Stimulated activated effector memory CD8-positive, alpha-beta T cell treated with anti-CD3 and anti-CD28 coated beads, Interleukin-12 subunit alpha, Interleukin-12 subunit beta, amount 100 ng/mL, for 72 hours (primary cell): Measurements from ENCODE around the gene FOXRED1.
"Not testable (repeated sequence)": the region's sequence is repeated elsewhere in the genome, so short reads cannot be mapped to it uniquely, and the experiment has no call there.

Experiments used
- ATAC-seq: fragments of 150-1000 bp; cut with Tn5 transposase; 2 replicates; pipeline ENCODE4 v1.10.0; 2021
- DNase-seq, 2 donors: peaks; one replicate each; pipeline ENCODE4 v3.0.0; 2021 to 2022; ENCODE audit warnings: low spot score in 2 of 2
- H3K27ac Mint-ChIP-seq: one replicate; pipeline ENCODE4 v1.8.0; 2022; ENCODE audit warnings: mild to moderate bottlenecking, mixed read lengths
- H3K36me3 Mint-ChIP-seq: one replicate; pipeline ENCODE4 v1.8.0; 2022; ENCODE audit warnings: mild to moderate bottlenecking, mixed read lengths
- H3K4me1 Mint-ChIP-seq: one replicate; pipeline ENCODE4 v1.8.0; 2022; ENCODE audit warnings: mixed read lengths
- H3K4me3 Mint-ChIP-seq: one replicate; pipeline ENCODE4 v1.8.0; 2022; ENCODE audit warnings: mild to moderate bottlenecking, mixed read lengths
- H3K9me3 Mint-ChIP-seq: one replicate; pipeline ENCODE4 v1.8.0; 2022; ENCODE audit warnings: mixed read lengths

The FOXRED1 gene

DNA sequence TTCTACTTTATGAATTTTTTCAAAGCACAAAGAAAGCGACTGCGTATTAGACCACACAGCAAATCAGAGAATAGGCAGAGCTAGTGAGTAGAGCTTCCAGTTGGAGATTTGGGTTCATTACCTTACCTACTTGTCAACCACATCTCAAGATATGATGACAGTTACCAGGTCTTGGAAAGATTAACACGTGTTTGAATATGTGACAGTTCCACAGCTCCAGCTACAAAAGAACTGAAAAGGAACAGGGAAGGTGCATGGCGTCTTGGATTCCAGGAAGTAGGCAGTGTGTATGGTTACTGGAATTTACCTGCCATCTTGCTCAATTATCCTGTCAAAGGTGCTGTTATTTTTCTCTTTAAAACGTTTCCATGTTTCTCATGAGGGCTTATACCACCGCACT, 19.3 kb downstream of the FOXRED1 start:
- no peak overlapping the region for H3K4me3 Mint-ChIP-seq
- peaks cover 51% of the 10 kb centered on the region for H3K36me3 Mint-ChIP-seq
- DNase-seq (no peak), ATAC-seq (no peak)
- no peak overlapping the region for H3K27ac Mint-ChIP-seq
- H3K9me3 Mint-ChIP-seq: no peaks in the 10 kb centered on the region
- H3K4me1 Mint-ChIP-seq: peaks cover 20% of the 10 kb centered on the region

- H3K27ac Mint-ChIP-seq: no peak overlapping the region
These were observed 21.9 kb downstream of the FOXRED1 start for GRCh38 chr11:126290887-126291286.

GRCh38 chr11:126293726-126294125, 24.8 kb downstream of the FOXRED1 start:
- DNase-seq (no peak), ATAC-seq (no peak)
- Mint-ChIP-seq H3K4me3 (no peak overlapping the region), H3K9me3 (no peaks in the 10 kb centered on the region), H3K36me3 (peaks cover 86% of the 10 kb centered on the region), H3K27ac (peak overlapping the region; percentile 33), H3K4me1 (peaks cover 12% of the 10 kb centered on the region)

More at GRCh38 chr11:126290887-126291286, 21.9 kb downstream of the FOXRED1 start:
- H3K4me1 Mint-ChIP-seq: peaks cover 12% of the 10 kb centered on the region
- no peak overlapping the region for H3K4me3 Mint-ChIP-seq
- DNase-seq: no peak
- no peak for ATAC-seq
- no peaks in the 10 kb centered on the region for H3K9me3 Mint-ChIP-seq
- peaks cover 73% of the 10 kb centered on the region for H3K36me3 Mint-ChIP-seq

DNA sequence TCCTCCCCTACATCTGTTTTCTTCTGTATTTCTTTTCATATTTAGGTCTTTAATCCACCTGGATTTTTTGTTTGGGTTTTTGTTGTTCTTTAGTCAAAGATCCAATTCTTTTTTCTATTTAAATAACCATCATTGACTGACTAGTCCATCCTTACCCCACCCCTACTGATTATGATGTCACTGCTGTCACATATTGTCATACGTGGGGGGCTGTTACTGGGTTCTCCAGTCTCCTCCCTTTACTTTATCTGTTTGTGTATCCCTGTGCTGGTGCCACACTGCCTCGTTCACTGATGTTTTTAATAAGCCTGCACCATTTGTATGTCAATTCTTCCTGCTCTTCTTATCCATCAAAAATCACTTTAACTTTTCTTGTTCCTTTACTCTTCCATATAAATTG, 28.1 kb downstream of the FOXRED1 start:
- Mint-ChIP-seq H3K27ac (no peak overlapping the region), H3K4me1 (peaks cover 12% of the 10 kb centered on the region), H3K9me3 (no peaks in the 10 kb centered on the region), H3K36me3 (peaks cover 95% of the 10 kb centered on the region), H3K4me3 (no peak overlapping the region)
- ATAC-seq (no peak), DNase-seq (no peak)

GRCh38 chr11:126303623-126304456, 34.9 kb downstream of the FOXRED1 start, which contains the start of gene DCPS:
Gene DCPS (plus strand): TSS chr11:126304060. CDS start chr11:126304081, 21 bp downstream.
- DNase-seq: peak; percentile 88 to 94
- H3K27ac Mint-ChIP-seq: peak within 1 kb of the TSS; percentile 97
- H3K9me3 Mint-ChIP-seq: no peaks in the 10 kb centered on the region

GRCh38 chr11:126304457-126305075, 35.6 kb downstream of the FOXRED1 start:
- peak overlapping the region; percentile 93 for H3K4me3 Mint-ChIP-seq
- peak in 1 of 2 donors; percentile 62 for DNase-seq
- H3K27ac Mint-ChIP-seq: peak overlapping the region; percentile 97
- peaks cover 24% of the 10 kb centered on the region for H3K4me1 Mint-ChIP-seq
- ATAC-seq: peak; percentile 1
- H3K9me3 Mint-ChIP-seq: no peaks in the 10 kb centered on the region
- H3K36me3 Mint-ChIP-seq: peaks cover 87% of the 10 kb centered on the region

More at GRCh38 chr11:126303623-126304456, 34.9 kb downstream of the FOXRED1 start, which contains the start of gene DCPS:
- Mint-ChIP-seq H3K4me1 (peaks cover 24% of the 10 kb centered on the region), H3K4me3 (peak within 1 kb of the TSS; percentile 93), H3K36me3 (peaks cover 87% of the 10 kb centered on the region)
- ATAC-seq: peak; percentile 97

DNA sequence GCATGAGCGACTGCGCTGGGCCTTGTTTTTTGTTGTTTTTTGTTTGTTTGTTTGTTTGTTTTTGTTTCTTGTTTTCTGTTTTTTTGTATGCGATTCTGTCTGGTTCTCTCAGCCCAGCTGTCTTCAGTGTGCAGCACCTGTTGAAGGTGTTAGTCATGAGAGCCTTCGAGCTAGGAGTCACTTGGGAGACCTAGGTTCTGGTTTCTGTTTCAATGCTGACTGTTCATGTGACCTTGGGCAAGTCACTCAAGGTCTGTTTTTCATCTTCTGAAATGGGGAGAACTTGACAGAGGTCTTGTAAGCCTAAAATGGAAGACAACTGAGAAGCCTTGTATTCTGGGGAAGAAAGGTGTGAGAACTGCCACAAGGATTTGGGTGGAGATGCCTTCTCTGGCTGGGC, 36.7 kb downstream of the FOXRED1 start:
- DNase-seq (no peak), ATAC-seq (peak; percentile 63)
- Mint-ChIP-seq H3K9me3 (no peaks in the 10 kb centered on the region), H3K4me3 (peak overlapping the region; percentile 93), H3K27ac (peak overlapping the region; percentile 97), H3K4me1 (peaks cover 35% of the 10 kb centered on the region), H3K36me3 (peaks cover 87% of the 10 kb centered on the region)

DNA sequence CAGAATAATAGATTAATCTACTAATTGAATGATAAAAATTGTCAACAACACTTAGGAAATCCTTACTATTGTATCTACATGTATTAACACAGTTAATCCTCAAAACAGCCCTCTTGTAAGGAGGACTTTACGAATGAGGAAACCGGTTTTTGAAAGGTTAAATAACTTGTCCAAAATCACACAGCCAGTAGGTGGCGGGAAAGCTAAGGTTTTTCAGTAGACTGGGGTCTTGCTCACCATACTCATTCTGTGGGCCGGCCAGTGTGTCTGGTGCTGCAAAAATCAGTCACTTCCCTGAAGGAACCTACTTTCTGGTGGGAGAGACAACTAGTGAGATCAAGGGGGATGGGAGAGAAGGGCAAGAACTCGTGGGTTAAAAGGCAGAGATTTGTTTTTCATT, 38.8 kb downstream of the FOXRED1 start:
- no peak for ATAC-seq

GRCh38 chr11:126308271-126308671, 39.3 kb downstream of the FOXRED1 start:
- no peak overlapping the region for H3K4me3 Mint-ChIP-seq
- H3K9me3 Mint-ChIP-seq: no peaks in the 10 kb centered on the region
- peaks cover 44% of the 10 kb centered on the region for H3K4me1 Mint-ChIP-seq
- H3K36me3 Mint-ChIP-seq: peaks cover 81% of the 10 kb centered on the region
- H3K27ac Mint-ChIP-seq: no peak overlapping the region
- DNase-seq (no peak), ATAC-seq (no peak)

More for the DNA sequence above, 38.8 kb downstream of the FOXRED1 start:
- DNase-seq: no peak
- Mint-ChIP-seq H3K36me3 (peaks cover 81% of the 10 kb centered on the region), H3K4me3 (no peak overlapping the region), H3K9me3 (no peaks in the 10 kb centered on the region), H3K4me1 (peaks cover 44% of the 10 kb centered on the region), H3K27ac (no peak overlapping the region)

GRCh38 chr11:126308771-126309170, 39.8 kb downstream of the FOXRED1 start:
- not testable (repeated sequence) for H3K27ac Mint-ChIP-seq, H3K9me3 Mint-ChIP-seq, H3K4me3 Mint-ChIP-seq, ATAC-seq, DNase-seq
- Mint-ChIP-seq H3K36me3 (peaks cover 81% of the 10 kb centered on the region), H3K4me1 (peaks cover 44% of the 10 kb centered on the region)

- Mint-ChIP-seq H3K36me3 (peaks cover 76% of the 10 kb centered on the region), H3K9me3 (no peaks in the 10 kb centered on the region), H3K4me1 (peaks cover 36% of the 10 kb centered on the region), H3K4me3 (no peak overlapping the region), H3K27ac (peak overlapping the region; percentile 63)
- peak; percentile 83 for ATAC-seq
- peak; percentile 59 to 74 for DNase-seq
These were observed 41.4 kb downstream of the FOXRED1 start for GRCh38 chr11:126310200-126310991.

- H3K27ac Mint-ChIP-seq: peak overlapping the region; percentile 63
- peaks cover 72% of the 10 kb centered on the region for H3K36me3 Mint-ChIP-seq
- no peak overlapping the region for H3K4me3 Mint-ChIP-seq
- H3K9me3 Mint-ChIP-seq: no peaks in the 10 kb centered on the region
- peaks cover 32% of the 10 kb centered on the region for H3K4me1 Mint-ChIP-seq
- ATAC-seq (no peak), DNase-seq (no peak)
These were observed 42.0 kb downstream of the FOXRED1 start for GRCh38 chr11:126310992-126311310.

DNA sequence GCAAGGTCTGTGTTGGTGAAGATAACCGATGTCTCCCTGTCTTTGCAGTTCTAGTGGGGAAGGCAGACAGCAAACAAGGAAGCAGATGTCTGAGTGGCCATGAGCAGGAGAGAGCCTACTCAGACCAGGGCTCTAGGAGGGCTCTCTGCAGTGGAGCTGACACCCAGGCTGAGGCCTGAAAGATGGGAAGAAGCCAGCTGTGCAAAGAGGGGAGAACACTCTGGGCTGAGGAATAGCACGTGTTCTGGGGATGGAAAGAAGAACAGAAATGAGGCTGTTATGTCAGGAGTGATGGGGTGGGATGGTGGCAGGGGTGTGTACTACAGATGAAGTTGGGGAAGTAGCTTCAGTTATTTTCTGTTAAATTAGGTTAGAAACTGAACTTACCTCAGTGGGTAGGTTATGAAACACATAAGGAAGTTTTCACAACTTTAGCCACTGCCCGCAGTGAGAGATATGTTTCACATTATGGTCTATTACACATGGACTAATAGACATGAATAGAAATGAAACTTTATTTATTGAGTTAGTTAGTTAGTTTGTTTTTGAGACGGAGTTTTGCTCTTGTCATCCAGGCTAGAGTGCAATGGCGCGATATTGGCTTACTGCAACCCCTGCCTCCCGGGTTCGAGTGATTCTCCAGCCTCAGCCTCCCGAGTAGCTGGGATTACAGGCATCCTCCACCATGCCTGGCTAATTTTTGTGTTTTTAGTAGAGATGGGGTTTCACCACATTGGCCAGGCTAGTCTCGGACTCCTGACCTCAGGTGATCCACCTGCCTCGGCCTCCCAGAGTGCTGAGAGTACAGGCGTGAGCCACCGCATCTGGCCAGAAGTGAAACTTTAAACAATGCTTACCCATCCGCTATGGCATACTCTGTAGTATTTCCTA, 42.7 kb downstream of the FOXRED1 start:
- H3K4me3 Mint-ChIP-seq: no peak overlapping the region
- H3K36me3 Mint-ChIP-seq: peaks cover 77% of the 10 kb centered on the region
- DNase-seq (no peak), ATAC-seq (no peak)
- peaks cover 3% of the 10 kb centered on the region for H3K9me3 Mint-ChIP-seq
- H3K4me1 Mint-ChIP-seq: peaks cover 37% of the 10 kb centered on the region
- peak overlapping the region; percentile 63 for H3K27ac Mint-ChIP-seq

DNA sequence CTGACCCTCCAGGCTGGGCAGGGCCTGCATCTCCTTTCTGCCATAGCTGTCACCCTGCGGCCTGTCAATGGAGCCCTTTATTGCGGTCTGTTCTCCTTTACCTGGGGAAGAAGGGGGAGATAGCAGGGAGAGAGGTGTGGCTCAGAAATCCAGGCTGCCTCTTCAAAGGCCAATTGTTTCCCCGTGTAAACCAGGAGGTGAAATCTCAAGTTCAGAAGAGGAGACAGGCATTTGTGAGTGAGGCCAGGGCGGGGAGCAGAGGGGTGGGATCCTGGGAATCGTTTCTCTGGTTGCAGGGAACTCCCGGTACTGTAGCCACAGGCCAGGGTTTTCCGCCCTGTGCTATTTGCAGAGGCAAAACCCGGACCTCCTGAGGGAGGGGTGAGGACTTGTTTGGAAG, 44.0 kb downstream of the FOXRED1 start:
- Mint-ChIP-seq H3K36me3 (peaks cover 74% of the 10 kb centered on the region), H3K4me1 (peaks cover 43% of the 10 kb centered on the region), H3K4me3 (no peak overlapping the region), H3K27ac (peak overlapping the region; percentile 37), H3K9me3 (peaks cover 3% of the 10 kb centered on the region)
- DNase-seq (no peak), ATAC-seq (no peak)
